Common myeloid progenitor, CD34-positive (primary cell): ENCODE data around the gene UBA7.
"Not testable (repeated sequence)": the region's sequence is repeated elsewhere in the genome, so short reads cannot be mapped to it uniquely, and the experiment has no call there.

Experiments
- CTCF ChIA-PET: fragments of 350-600 bp; sonication (Branson Sonifier 250); formaldehyde crosslinking; loops from one replicate; lab custom pipeline; 2021; ENCODE audit warnings: antibody characterized with exemption; lab: Charles Lee
- POLR2A ChIA-PET: fragments of 350-600 bp; sonication (Branson Sonifier 250); formaldehyde crosslinking; loops from one replicate; lab custom pipeline; 2021; ENCODE audit warnings: antibody characterized with exemption; lab: Charles Lee
- DNase-seq, 3 donors: peaks; one replicate each; pipeline versions ENCODE4 v3.0.0 to v3.0.0-alpha.2; 2013
- H3K27ac ChIP-seq, 2 experiments: 1 replicate in 1 of 2; 2 replicates in 1 of 2; pipeline ENCODE4 v1.7.0; 2013; ENCODE audit warnings: inconsistent platforms in 2 of 2, low read length in 2 of 2, mild to moderate bottlenecking in 2 of 2, low read depth in 1 of 2, moderate library complexity in 1 of 2; ENCODE audit not compliant: severe bottlenecking in 2 of 2, insufficient read depth in 1 of 2, poor library complexity in 1 of 2
- H3K27me3 ChIP-seq, 5 experiments: replicated peaks in 2 of 5; 1 replicate in 3 of 5; 2 replicates in 2 of 5; pipeline versions ENCODE4 v1.6.1 to v1.7.0; 2013; ENCODE audit warnings: low read length in 4 of 5, mild to moderate bottlenecking in 2 of 5, moderate library complexity in 2 of 5, inconsistent platforms in 1 of 5; ENCODE audit not compliant: insufficient read depth in 5 of 5, control insufficient read depth in 4 of 5
- H3K36me3 ChIP-seq, 4 experiments: 1 replicate in 2 of 4; 2 replicates in 2 of 4; pipeline versions ENCODE4 v1.6.1 to v1.7.0; 2013; ENCODE audit warnings: low read length in 3 of 4, control low read depth in 1 of 4, mild to moderate bottlenecking in 1 of 4; ENCODE audit not compliant: control insufficient read depth in 4 of 4, insufficient read depth in 4 of 4
- H3K4me1 ChIP-seq, 4 experiments: 1 replicate in 3 of 4; 2 replicates in 1 of 4; pipeline versions ENCODE4 v1.6.1 to v1.7.1; 2013; ENCODE audit warnings: low read length in 3 of 4, mild to moderate bottlenecking in 3 of 4, control low read depth in 1 of 4, inconsistent platforms in 1 of 4, moderate library complexity in 1 of 4; ENCODE audit not compliant: control insufficient read depth in 4 of 4, insufficient read depth in 4 of 4; ENCODE audit errors: control extremely low read depth in 1 of 4
- H3K4me3 ChIP-seq, 7 experiments: 1 replicate in 4 of 7; 2 replicates in 3 of 7; pipeline versions ENCODE4 v1.5.1 to v1.7.0; 2013; ENCODE audit warnings: mild to moderate bottlenecking in 7 of 7, low read length in 6 of 7, moderate library complexity in 6 of 7, inconsistent platforms in 2 of 7, low read depth in 2 of 7, control low read depth in 1 of 7; ENCODE audit not compliant: insufficient read depth in 4 of 7, control insufficient read depth in 1 of 7; ENCODE audit errors: extremely low read depth in 1 of 7
- H3K9me3 ChIP-seq, 5 experiments: 1 replicate in 4 of 5; 2 replicates in 1 of 5; pipeline versions ENCODE4 v1.6.1 to v1.7.1; 2013; ENCODE audit warnings: low read length in 4 of 5, mild to moderate bottlenecking in 2 of 5, inconsistent platforms in 1 of 5, low read depth in 1 of 5, moderate library complexity in 1 of 5; ENCODE audit not compliant: control insufficient read depth in 4 of 5, insufficient read depth in 2 of 5; ENCODE audit errors: control extremely low read depth in 1 of 5
- WGBS: methylation state at CpG from one replicate; pipeline ENCODE4 v1.1.5; 2013; ENCODE audit not compliant: insufficient coverage; 5-methylcytosine and 5-hydroxymethylcytosine counted together

Gene UBA7

DNA sequence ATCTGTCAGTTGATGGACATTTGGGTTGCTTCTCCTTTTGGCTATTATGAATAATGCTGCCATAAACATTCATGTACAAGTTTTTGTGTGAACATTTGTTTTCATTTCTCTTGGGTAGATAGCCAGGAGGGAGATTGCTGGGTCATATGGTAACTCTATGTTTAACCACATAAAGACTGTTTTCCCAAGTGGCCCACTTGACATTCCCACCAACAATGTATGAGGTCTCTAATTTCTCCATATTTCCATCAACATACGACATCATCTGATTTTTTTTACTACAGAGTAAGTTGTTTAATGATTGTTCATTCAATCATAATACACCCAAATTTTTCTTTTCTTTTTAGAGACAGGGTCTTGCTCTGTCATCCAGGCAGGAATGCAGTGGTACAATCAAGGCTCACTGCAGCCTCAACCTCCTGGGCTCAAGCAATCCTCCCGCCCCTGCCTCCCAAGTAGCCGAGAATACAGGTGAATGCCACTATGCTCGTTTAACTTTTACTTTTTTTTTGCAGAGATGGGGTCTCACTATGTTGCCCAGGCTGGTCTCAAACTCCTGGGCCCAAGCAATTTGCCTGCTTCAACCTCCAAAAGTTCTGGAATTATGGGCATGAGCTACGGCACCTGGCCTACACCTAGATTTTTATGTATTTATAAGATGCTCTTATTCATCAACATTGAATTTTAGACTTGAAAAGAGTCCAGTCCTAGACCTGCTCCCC, 34.2 kb downstream of the UBA7 start:
- POLR2A ChIA-PET, result no interaction called here
- 96% methylated on average over 3 of the region's 5 CpGs for WGBS
- CTCF ChIA-PET, result interaction anchor here (0.6 to 0.7 kb wide), 2 partner anchors 24 to 35 kb away, joined by 3 read pairs; partner anchors contain the start of gene INKA1
- H3K4me1 ChIP-seq, result peaks cover 0 to 7% (median 0%) of the 10 kb centered on the region in 4 experiments
- no peak for DNase-seq
- no peak overlapping the region for H3K4me3 ChIP-seq
- no peaks in the 10 kb centered on the region for H3K9me3 ChIP-seq
- H3K27me3 ChIP-seq, result no peaks in the 10 kb centered on the region
- H3K36me3 ChIP-seq, result peaks cover 13 to 48% (median 28%) of the 10 kb centered on the region in 4 experiments
- H3K27ac ChIP-seq, result no peak overlapping the region

DNA sequence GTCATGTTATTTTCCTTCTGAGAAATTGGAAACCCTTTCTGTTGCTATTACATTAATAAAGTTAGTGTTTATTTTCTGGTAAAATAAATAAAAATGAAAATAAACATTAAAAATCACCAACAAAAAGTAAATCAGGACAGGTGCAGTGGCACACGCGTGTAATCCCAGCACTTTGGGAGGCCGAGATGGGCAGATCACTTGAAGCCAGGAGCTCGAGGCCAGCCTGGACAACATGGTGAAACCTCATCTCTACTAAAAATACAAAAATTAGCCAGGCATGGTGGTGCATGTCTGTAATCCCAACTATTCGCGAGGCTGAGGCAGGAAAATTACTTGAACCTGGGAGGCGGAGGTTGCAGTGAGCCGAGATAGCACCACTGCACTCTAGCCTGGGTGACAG, 37.7 kb downstream of the UBA7 start:
- H3K4me1 ChIP-seq, POLR2A ChIA-PET, H3K27me3 ChIP-seq, H3K4me3 ChIP-seq, H3K27ac ChIP-seq, H3K9me3 ChIP-seq, DNase-seq: not testable (repeated sequence)
- CTCF ChIA-PET, result interaction anchor here (0.7 kb wide), 1 partner anchor 8 kb away, joined by 3 read pairs; no protein-coding TSS in a partner anchor
- peaks cover 5 to 41% (median 17%) of the 10 kb centered on the region in 4 experiments for H3K36me3 ChIP-seq
- 97% methylated on average over 8 of the region's 8 CpGs for WGBS

DNA sequence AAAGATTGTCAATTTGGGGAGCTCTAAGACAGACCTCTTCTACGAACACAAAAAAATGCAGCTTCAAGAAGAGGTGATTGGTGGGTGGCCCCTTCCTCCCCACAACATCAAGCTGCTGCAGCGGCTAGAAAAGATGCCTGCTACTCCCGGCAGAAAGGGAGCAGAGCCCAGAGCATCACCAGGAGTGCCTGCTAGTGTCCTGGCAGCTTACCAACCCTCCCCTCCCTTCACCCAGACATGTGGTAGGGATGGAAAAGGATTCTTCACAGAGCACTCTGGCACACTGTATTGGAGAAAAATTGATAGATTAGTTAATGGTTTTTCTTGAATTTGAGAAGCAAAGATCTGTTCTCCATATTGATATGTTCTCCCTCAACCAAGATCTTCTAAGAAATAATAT, 38.2 kb downstream of the UBA7 start:
- Histone ChIP-seq H3K4me3 (no peak overlapping the region), H3K27me3 (no peaks in the 10 kb centered on the region), H3K9me3 (no peaks in the 10 kb centered on the region), H3K27ac (no peak overlapping the region), H3K36me3 (peaks cover 5 to 37% (median 15%) of the 10 kb centered on the region in 4 experiments), H3K4me1 (peaks cover 0 to 3% (median 0%) of the 10 kb centered on the region in 4 experiments)
- ChIA-PET POLR2A (interaction anchor here (1.0 kb wide), 1 partner anchor 11 kb away, joined by 3 read pairs; the partner anchor contains the start of gene IP6K1), CTCF (interaction anchor here (0.7 to 1.1 kb wide), 2 partner anchors 9 to 18 kb away, joined by 3 to 4 read pairs; no protein-coding TSS in a partner anchor)
- DNase-seq, result no peak
- WGBS, result no CpG with 5 or more reads among the region's 3 CpGs

DNA sequence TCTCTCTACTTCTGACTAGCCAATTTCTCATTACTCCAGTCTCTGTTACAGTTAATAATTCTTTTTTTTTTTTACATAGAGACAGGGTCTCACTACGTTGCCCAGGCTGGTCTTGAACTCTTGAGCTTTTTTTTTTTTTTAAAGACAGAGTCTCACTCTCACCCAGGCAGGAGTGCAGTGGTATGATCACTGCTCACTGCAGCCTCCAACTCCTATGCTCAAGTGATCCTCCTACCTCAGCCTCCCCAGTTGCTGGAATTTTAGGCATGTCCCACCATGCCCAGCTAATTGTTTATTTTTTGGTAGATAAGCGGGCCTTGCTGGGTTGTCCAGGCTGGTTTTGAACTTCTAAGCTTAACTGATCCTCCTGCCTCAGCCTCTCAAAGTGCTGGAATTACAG, 41.0 kb downstream of the UBA7 start:
- CTCF ChIA-PET, result interaction anchor here (0.9 to 2.9 kb wide), 4 partner anchors 11 to 103 kb away, joined by 3 to 12 read pairs (median 4); no protein-coding TSS in a partner anchor
- Histone ChIP-seq H3K27ac (no peak overlapping the region), H3K4me1 (no peaks in the 10 kb centered on the region), H3K9me3 (no peaks in the 10 kb centered on the region), H3K4me3 (no peak overlapping the region), H3K27me3 (no peaks in the 10 kb centered on the region), H3K36me3 (peaks cover 3 to 30% (median 17%) of the 10 kb centered on the region in 4 experiments)
- WGBS, result 100% methylated on average over 1 of the region's 2 CpGs
- DNase-seq, result no peak
- POLR2A ChIA-PET, result interaction anchor here (0.8 to 1.3 kb wide), 2 partner anchors 9 to 13 kb away, joined by 3 to 4 read pairs; partner anchors contain the start of gene IP6K1

DNA sequence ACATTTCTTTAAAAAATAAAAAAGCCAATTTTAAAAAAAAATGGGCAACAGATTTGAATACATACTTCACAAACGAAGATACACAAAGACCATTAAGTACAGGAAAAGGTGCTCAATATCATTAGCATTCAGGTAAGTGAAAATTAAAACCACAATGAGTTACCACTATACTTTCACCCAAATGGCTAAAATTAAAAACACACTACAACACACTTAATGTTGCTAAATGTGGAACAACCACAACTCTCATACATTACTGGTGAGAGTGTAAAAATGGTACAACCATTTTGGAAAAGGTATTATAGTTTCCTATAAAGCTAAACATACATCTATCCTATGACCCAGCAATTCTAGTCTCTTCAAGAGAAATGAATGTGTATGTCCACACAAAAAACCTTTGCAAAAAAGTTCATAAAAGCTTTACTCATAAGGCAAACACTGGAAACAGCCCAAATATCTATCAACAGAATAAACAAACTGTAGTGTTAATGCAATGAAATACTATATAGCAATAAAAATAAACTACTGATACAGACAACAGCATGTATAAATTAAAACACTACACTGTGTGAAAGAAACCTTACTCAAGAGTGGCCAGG, 42.3 kb downstream of the UBA7 start:
- Histone ChIP-seq H3K27ac (no peak overlapping the region), H3K36me3 (peaks cover 3 to 22% (median 13%) of the 10 kb centered on the region in 4 experiments), H3K9me3 (no peaks in the 10 kb centered on the region), H3K27me3 (no peaks in the 10 kb centered on the region), H3K4me3 (no peak overlapping the region), H3K4me1 (no peaks in the 10 kb centered on the region)
- CTCF ChIA-PET, result interaction anchor here (1.0 to 1.5 kb wide), 2 partner anchors 10 to 12 kb away, joined by 4 to 6 read pairs; no protein-coding TSS in a partner anchor
- 100% methylated on average over 1 of the region's 1 CpG for WGBS
- POLR2A ChIA-PET, result interaction anchor here (0.6 to 1.3 kb wide), 2 partner anchors 14 to 23 kb away, joined by 4 read pairs; partner anchors contain the start of gene IP6K1
- DNase-seq, result no peak

DNA sequence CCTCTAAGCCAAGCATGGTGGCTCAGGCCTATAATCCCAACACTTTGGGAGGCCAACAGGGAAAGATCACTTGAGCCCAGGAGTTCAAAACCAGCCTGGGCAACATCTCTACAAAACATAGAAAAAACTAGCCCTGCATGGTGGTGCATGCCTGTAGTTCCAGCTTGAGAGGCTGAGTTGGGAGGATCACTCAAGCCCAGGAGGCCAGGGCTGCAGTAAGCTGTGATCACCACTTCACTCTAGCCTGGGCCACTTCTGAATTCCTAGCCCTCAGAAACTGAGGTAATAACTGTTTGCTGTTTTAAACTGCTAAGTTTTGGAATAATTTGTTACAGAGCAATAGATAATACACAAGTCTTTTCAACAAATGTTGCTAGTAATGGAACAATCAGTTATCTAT, 43.8 kb downstream of the UBA7 start:
- DNase-seq, result no peak
- POLR2A ChIA-PET, result no interaction called here
- Histone ChIP-seq H3K9me3 (no peaks in the 10 kb centered on the region), H3K4me3 (no peak overlapping the region), H3K4me1 (no peaks in the 10 kb centered on the region), H3K27ac (peak overlapping the region in 1 of 2 experiments; percentile 9), H3K27me3 (no peaks in the 10 kb centered on the region), H3K36me3 (peaks cover 4 to 17% (median 6%) of the 10 kb centered on the region in 4 experiments)
- CTCF ChIA-PET, result interaction anchor here (1.0 kb wide), 1 partner anchor 69 kb away, joined by 3 read pairs; no protein-coding TSS in a partner anchor
